PFSK-1 (cell line): Measurements from ENCODE around the gene SIPA1L3.

Source experiments
- FOXP2 ChIP-seq: optimal IDR thresholded peaks from 2 replicates; pipeline ENCODE3; 2011; ENCODE audit warnings: borderline replicate concordance, control low read depth, inconsistent platforms; ENCODE audit not compliant: insufficient read depth; ENCODE audit errors: extremely low read length, extremely low read depth
- POLR2AphosphoS5 ChIP-seq: IDR thresholded peaks from 2 replicates; pipeline ENCODE4 v1.6.1; 2012; ENCODE audit warnings: low read depth, mild to moderate bottlenecking, control low read depth, low read length, moderate library complexity
- SIN3A ChIP-seq: IDR thresholded peaks from 2 replicates; pipeline ENCODE4 v1.6.1; 2012; ENCODE audit warnings: mild to moderate bottlenecking, low read length, moderate library complexity, borderline replicate concordance; ENCODE audit not compliant: insufficient read depth
- TAF1 ChIP-seq: IDR thresholded peaks from 2 replicates; pipeline ENCODE4 v1.6.1; 2012; ENCODE audit warnings: low read length, control low read depth, borderline replicate concordance; ENCODE audit not compliant: insufficient read depth
- TF ChIP-seq, protein P1 (sequence below), 2 experiments: IDR thresholded peaks; 2 replicates each; pipeline versions ENCODE4 v1.6.1 to v1.8.0; 2011 to 2012; ENCODE audit warnings: low read depth in 2 of 2, low read length in 2 of 2, control low read depth in 1 of 2, inconsistent platforms in 1 of 2, mild to moderate bottlenecking in 1 of 2, moderate library complexity in 1 of 2; ENCODE audit not compliant: insufficient read depth in 1 of 2

DNA sequence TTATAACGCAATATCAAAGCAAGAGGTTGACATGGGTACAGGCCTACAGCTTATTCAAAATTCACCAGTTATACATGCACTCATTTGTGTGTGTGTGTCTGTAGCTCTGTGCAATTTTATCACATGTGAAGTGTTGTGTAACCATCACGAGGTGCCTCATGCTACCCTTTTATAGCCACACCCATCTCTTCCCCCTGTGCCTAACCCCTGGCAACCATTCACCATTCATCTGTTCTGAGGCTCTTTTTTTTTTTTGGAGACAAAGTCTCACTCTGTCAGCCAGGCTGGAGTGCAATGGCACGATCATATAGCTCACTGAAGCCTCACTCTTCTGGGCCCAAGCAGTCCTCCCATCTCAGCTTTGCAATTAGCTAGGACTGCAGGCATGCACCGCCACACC is 238.6 kb downstream of the SIPA1L3 start:
- TF ChIP-seq TAF1 (no peak), SIN3A (no peak), POLR2AphosphoS5 (no peak), FOXP2 (no peak)
- TF ChIP-seq, protein P1, sequence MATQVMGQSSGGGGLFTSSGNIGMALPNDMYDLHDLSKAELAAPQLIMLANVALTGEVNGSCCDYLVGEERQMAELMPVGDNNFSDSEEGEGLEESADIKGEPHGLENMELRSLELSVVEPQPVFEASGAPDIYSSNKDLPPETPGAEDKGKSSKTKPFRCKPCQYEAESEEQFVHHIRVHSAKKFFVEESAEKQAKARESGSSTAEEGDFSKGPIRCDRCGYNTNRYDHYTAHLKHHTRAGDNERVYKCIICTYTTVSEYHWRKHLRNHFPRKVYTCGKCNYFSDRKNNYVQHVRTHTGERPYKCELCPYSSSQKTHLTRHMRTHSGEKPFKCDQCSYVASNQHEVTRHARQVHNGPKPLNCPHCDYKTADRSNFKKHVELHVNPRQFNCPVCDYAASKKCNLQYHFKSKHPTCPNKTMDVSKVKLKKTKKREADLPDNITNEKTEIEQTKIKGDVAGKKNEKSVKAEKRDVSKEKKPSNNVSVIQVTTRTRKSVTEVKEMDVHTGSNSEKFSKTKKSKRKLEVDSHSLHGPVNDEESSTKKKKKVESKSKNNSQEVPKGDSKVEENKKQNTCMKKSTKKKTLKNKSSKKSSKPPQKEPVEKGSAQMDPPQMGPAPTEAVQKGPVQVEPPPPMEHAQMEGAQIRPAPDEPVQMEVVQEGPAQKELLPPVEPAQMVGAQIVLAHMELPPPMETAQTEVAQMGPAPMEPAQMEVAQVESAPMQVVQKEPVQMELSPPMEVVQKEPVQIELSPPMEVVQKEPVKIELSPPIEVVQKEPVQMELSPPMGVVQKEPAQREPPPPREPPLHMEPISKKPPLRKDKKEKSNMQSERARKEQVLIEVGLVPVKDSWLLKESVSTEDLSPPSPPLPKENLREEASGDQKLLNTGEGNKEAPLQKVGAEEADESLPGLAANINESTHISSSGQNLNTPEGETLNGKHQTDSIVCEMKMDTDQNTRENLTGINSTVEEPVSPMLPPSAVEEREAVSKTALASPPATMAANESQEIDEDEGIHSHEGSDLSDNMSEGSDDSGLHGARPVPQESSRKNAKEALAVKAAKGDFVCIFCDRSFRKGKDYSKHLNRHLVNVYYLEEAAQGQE (IDR thresholded peaks at IDR 0.05; ENCODE audit: insufficient read depth in 1 of 2, low read depth in 2 of 2, low read length in 2 of 2), result no peak
